Stomach smooth muscle (tissue), 2 donors: ENCODE data around the gene ATPAF2.

Experiments
- H3K27ac ChIP-seq: one replicate; pipeline ENCODE4 v1.7.0; 2013; ENCODE audit warnings: mild to moderate bottlenecking, low read length, inconsistent platforms
- H3K27me3 ChIP-seq, 2 donors: one replicate each; pipeline ENCODE4 v1.7.0; 2013; ENCODE audit warnings: low read length in 2 of 2; ENCODE audit not compliant: insufficient read depth in 2 of 2, control insufficient read depth in 1 of 2
- H3K36me3 ChIP-seq, 2 donors: one replicate each; pipeline ENCODE4 v1.7.0; 2013; ENCODE audit warnings: low read length in 2 of 2; ENCODE audit not compliant: control insufficient read depth in 2 of 2, insufficient read depth in 2 of 2
- H3K4me1 ChIP-seq: one replicate; pipeline ENCODE4 v1.7.0; 2013; ENCODE audit warnings: low read length; ENCODE audit not compliant: control insufficient read depth, insufficient read depth
- H3K4me3 ChIP-seq, 2 donors: one replicate each; pipeline ENCODE4 v1.7.0; 2013; ENCODE audit warnings: low read length in 2 of 2
- H3K9ac ChIP-seq, 2 donors: one replicate each; pipeline ENCODE4 v1.7.0; 2013; ENCODE audit warnings: low read length in 2 of 2, mild to moderate bottlenecking in 1 of 2
- H3K9me3 ChIP-seq, 2 donors: one replicate each; pipeline ENCODE4 v1.7.0; 2013; ENCODE audit warnings: low read length in 2 of 2; ENCODE audit not compliant: control insufficient read depth in 2 of 2
- donor health status: healthy.
- donor health status: Pancreatic carcinoma.

ATPAF2 gene

GRCh38 chr17:18038861-18039534, at the start of gene ATPAF2, which contains the start of gene GID4:
ATPAF2 (minus strand) TSS chr17:18039168; CDS start chr17:18039013, 155 bp downstream.
GID4 (plus strand) TSS chr17:18039408; CDS start chr17:18039465, 57 bp downstream.
- H3K27me3 ChIP-seq: no peaks in the 10 kb centered on the region
- peak within 1 kb of the TSS; percentile 69 to 94 for H3K4me3 ChIP-seq
- H3K36me3 ChIP-seq: no peaks in the 10 kb centered on the region
- H3K27ac ChIP-seq: peak within 1 kb of the TSS; percentile 49
- H3K9me3 ChIP-seq: no peaks in the 10 kb centered on the region
- peaks cover 30% of the 10 kb centered on the region for H3K4me1 ChIP-seq
- H3K9ac ChIP-seq: peak within 1 kb of the TSS; percentile 76 to 86

- peaks cover 16% of the 10 kb centered on the region for H3K4me1 ChIP-seq
- peak within 1 kb of the TSS; percentile 80 for H3K27ac ChIP-seq
- peak within 1 kb of the TSS; percentile 81 to 84 for H3K9ac ChIP-seq
- H3K27me3 ChIP-seq: no peaks in the 10 kb centered on the region
- H3K4me3 ChIP-seq: peak within 1 kb of the TSS; percentile 89 to 93
- no peaks in the 10 kb centered on the region for H3K9me3 ChIP-seq
- peaks cover 0 to 4% of the 10 kb centered on the region in 2 donors for H3K36me3 ChIP-seq
Observed at GRCh38 chr17:18087610-18088491, 48.9 kb upstream of the ATPAF2 start, which contains the start of gene DRG2. DRG2 (plus strand) TSS chr17:18087948; CDS start chr17:18088024, 76 bp downstream.

- H3K36me3 ChIP-seq: no peaks in the 10 kb centered on the region
- no peak overlapping the region for H3K27ac ChIP-seq
- peaks cover 13% of the 10 kb centered on the region for H3K4me1 ChIP-seq
- H3K9me3 ChIP-seq: no peaks in the 10 kb centered on the region
- no peak overlapping the region for H3K4me3 ChIP-seq
- H3K27me3 ChIP-seq: no peaks in the 10 kb centered on the region
- H3K9ac ChIP-seq: no peak overlapping the region
Observed at GRCh38 chr17:18084256-18084655, 45.3 kb upstream of the ATPAF2 start.

GRCh38 chr17:18079543-18079942, 40.6 kb upstream of the ATPAF2 start:
- Histone ChIP-seq H3K9me3 (no peaks in the 10 kb centered on the region), H3K4me1 (no peaks in the 10 kb centered on the region), H3K27me3 (peaks cover 0 to 2% of the 10 kb centered on the region in 2 donors), H3K27ac (no peak overlapping the region), H3K4me3 (no peak overlapping the region), H3K9ac (no peak overlapping the region), H3K36me3 (no peaks in the 10 kb centered on the region)

- Histone ChIP-seq H3K4me1 (no peaks in the 10 kb centered on the region), H3K27me3 (peaks cover 0 to 2% of the 10 kb centered on the region in 2 donors), H3K4me3 (no peak overlapping the region), H3K27ac (no peak overlapping the region), H3K36me3 (no peaks in the 10 kb centered on the region), H3K9me3 (no peaks in the 10 kb centered on the region), H3K9ac (no peak overlapping the region)
Observed at GRCh38 chr17:18076936-18077335, 38.0 kb upstream of the ATPAF2 start.

GRCh38 chr17:18074566-18075272, 35.8 kb upstream of the ATPAF2 start:
- Histone ChIP-seq H3K9ac (no peak overlapping the region), H3K4me1 (no peaks in the 10 kb centered on the region), H3K9me3 (no peaks in the 10 kb centered on the region), H3K4me3 (no peak overlapping the region), H3K27me3 (peaks cover 0 to 2% of the 10 kb centered on the region in 2 donors), H3K27ac (no peak overlapping the region), H3K36me3 (no peaks in the 10 kb centered on the region)

GRCh38 chr17:18071751-18072150, 32.8 kb upstream of the ATPAF2 start:
- H3K27ac ChIP-seq: no peak overlapping the region
- no peaks in the 10 kb centered on the region for H3K4me1 ChIP-seq
- no peaks in the 10 kb centered on the region for H3K9me3 ChIP-seq
- H3K9ac ChIP-seq: no peak overlapping the region
- H3K4me3 ChIP-seq: no peak overlapping the region
- H3K27me3 ChIP-seq: peaks cover 0 to 2% of the 10 kb centered on the region in 2 donors
- peaks cover 3 to 4% of the 10 kb centered on the region in 2 donors for H3K36me3 ChIP-seq

- Histone ChIP-seq H3K4me1 (no peaks in the 10 kb centered on the region), H3K27me3 (no peaks in the 10 kb centered on the region), H3K36me3 (peaks cover 7 to 8% of the 10 kb centered on the region in 2 donors), H3K4me3 (peak overlapping the region in 1 of 2 donors; percentile 40), H3K9ac (no peak overlapping the region), H3K9me3 (no peaks in the 10 kb centered on the region), H3K27ac (no peak overlapping the region)
Observed at GRCh38 chr17:18070861-18071340, 31.9 kb upstream of the ATPAF2 start.

GRCh38 chr17:18069101-18069500, 30.1 kb upstream of the ATPAF2 start:
- no peak overlapping the region for H3K4me3 ChIP-seq
- H3K9me3 ChIP-seq: no peaks in the 10 kb centered on the region
- no peak overlapping the region for H3K27ac ChIP-seq
- no peak overlapping the region for H3K9ac ChIP-seq
- H3K4me1 ChIP-seq: no peaks in the 10 kb centered on the region
- H3K36me3 ChIP-seq: peaks cover 18 to 19% of the 10 kb centered on the region in 2 donors
- H3K27me3 ChIP-seq: no peaks in the 10 kb centered on the region

- Histone ChIP-seq H3K4me3 (no peak overlapping the region), H3K36me3 (peaks cover 24 to 27% of the 10 kb centered on the region in 2 donors), H3K9me3 (no peaks in the 10 kb centered on the region), H3K27ac (no peak overlapping the region), H3K27me3 (no peaks in the 10 kb centered on the region), H3K9ac (no peak overlapping the region), H3K4me1 (no peaks in the 10 kb centered on the region)
Observed at GRCh38 chr17:18066866-18067265, 27.9 kb upstream of the ATPAF2 start.
